GM12872 (cell line): Measurements from ENCODE around the gene TMEM269.

Source experiments
- CTCF ChIP-seq: IDR thresholded peaks from 3 replicates; pipeline ENCODE4 v1.5.1; 2011; ENCODE audit warnings: low read depth, mild to moderate bottlenecking, low read length, moderate library complexity; ENCODE audit not compliant: insufficient read depth

Gene TMEM269

DNA sequence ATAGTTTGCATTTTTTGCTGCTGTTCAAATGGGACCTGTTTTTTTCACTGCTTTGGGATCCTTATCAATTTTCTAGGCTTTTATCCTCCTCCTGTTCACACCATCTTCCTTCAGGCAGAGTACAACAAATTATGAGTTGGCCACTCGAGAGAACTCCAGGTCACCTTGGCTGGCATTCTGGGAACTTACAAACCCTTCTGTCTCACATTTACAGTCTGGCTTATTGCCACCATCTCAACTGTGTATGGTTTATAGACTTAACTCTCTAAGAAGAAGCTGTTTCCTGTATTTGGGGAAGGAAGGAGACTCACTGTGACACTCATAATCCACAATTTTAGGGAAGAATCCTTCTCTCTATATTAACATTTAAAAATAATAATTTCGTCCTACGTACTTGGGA, 56.2 kb downstream of the TMEM269 start:
- TF ChIP-seq CTCF: no peak

GRCh38 chr1:42841440-42842147, 56.8 kb downstream of the TMEM269 start:
- no peak for TF ChIP-seq CTCF

- TF ChIP-seq CTCF: no peak
These were observed 59.9 kb downstream of the TMEM269 start for GRCh38 chr1:42844592-42845140.

DNA sequence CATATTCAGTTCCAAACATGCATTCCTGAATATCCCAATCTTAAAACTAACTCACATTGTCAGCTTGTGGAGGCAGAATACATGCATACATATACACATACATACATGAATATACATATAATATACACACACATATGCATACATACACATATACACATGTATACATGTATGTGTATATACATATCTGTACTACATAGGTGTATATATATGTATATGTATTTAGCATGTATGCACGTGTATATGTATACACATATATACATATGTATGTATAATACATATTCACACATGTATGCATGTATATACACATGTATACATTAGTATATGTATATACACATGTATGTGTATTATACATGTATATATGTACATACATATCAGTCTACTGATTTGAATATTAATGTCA, 60.4 kb downstream of the TMEM269 start:
- TF ChIP-seq CTCF: no peak

GRCh38 chr1:42845866-42846256, 61.1 kb downstream of the TMEM269 start:
- TF ChIP-seq CTCF: no peak

DNA sequence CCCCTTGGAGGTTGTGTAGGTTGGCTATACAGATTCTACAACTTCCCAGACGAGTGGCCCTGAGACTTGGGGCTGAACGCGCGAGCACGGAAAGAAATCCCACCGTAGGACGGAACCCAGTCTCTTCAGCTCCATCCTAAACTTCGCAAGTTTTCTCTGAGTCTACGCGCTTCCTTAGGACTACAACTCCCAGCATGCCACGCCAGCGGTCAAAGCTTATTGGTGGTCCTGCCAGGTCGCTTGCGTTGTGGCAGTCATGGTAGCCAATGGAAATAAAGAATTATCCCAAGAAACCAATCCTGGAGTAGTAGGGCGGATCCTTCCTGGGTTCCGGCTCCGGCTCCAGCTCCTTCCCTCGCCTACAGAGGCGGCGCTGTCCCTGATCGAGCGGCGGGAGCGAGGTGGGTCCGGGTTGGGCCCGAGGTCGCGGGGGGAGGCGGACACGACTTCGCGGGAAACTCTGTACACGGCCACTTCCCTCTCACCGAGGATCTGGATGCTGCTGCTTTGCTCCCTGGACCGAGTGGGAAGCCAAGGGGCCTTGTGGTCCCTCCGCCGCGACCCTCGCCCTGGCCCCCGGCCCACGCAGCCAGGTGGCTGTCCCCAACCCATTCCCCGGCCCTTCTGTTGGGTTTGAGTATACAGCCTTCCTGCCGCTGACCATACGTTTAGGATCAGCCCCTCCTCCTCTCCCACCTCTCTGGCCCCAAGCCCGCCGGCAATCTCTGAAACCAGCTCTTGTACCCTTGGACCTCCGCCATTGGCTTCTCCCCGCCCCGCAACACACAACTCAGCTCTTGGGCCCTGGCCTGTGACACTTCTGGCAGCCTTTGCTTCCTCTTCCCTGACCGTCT, 61.7 kb downstream of the TMEM269 start, which contains the start of gene ZNF691:
Gene ZNF691, plus strand, starts transcription at position 357 of the 854 bp plus-strand sequence. CDS start 3,046 bp downstream, outside the sequence.
- peak; percentile 36; the same call in 2 of the 3 replicates for TF ChIP-seq CTCF

GRCh38 chr1:42847111-42847595, 62.4 kb downstream of the TMEM269 start:
- TF ChIP-seq CTCF: no peak
